ENCODE results near the gene ARRB1. TPM values are rescaled to one million over a fixed set of nuclear protein-coding genes. Genes with fewer than 3 reads are reported as not detected.

The ARRB1 gene
- total and polyA plus RNA-seq, 10 of the 15 experiments (the other 5 are each of a cell fraction or from before 2014, with no cell fraction given): 0.39 to 12.9 (median 1.7) TPM

DNA sequence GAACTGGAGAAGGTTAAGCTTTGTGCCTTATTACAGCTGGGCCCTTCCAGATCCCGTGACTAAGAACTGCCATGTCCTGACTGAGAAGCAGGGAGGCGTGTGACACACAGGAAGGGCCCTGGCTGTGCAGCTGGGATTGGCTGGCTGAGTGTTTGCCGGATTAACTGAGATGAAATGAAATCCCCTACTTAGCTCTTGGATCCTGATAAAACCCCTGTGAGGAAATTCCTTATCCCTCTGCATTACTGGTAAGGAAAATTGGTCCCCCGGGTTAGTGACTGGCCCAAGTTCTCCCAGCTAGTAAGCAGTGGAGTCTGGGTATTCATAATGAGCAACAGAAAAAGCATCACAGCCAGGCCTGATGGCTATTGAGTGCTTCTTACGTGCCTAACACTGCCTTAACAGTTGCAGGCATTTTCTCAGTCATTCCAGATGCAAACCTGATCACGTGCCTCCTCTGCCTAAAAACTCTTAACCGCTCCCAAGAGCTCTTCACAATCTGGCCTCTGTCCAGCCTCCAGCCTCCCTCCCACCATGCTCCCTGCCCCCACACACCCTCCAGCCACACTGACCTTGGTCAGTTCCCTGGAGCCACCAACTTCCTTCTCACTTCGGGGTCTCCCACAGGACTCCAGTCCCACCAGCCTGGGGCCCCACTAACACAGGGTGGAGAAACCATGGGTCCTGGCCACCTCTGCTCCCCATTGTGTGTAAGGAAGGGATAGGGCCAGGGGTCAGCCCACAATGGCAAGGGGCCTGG lies 37.8 kb downstream of the ARRB1 start (continued):
- no peak for TF ChIP-seq NFXL1 (IDR thresholded peaks at IDR 0.05; ENCODE audit: borderline replicate concordance)
- no peak for TF ChIP-seq EGR1 (IDR thresholded peaks at IDR 0.05; ENCODE audit: borderline replicate concordance in 1 of 2, low read depth in 2 of 2, low read length in 2 of 2)
- TF ChIP-seq POLR2AphosphoS5 (IDR thresholded peaks at IDR 0.05; ENCODE audit: low read length): no peak
- no peak for TF ChIP-seq TCF7 (IDR thresholded peaks at IDR 0.05; ENCODE audit: borderline replicate concordance)
- TF ChIP-seq STAT1 (conservative IDR thresholded peaks at IDR 0.05): no peak
- TF ChIP-seq, protein P1, sequence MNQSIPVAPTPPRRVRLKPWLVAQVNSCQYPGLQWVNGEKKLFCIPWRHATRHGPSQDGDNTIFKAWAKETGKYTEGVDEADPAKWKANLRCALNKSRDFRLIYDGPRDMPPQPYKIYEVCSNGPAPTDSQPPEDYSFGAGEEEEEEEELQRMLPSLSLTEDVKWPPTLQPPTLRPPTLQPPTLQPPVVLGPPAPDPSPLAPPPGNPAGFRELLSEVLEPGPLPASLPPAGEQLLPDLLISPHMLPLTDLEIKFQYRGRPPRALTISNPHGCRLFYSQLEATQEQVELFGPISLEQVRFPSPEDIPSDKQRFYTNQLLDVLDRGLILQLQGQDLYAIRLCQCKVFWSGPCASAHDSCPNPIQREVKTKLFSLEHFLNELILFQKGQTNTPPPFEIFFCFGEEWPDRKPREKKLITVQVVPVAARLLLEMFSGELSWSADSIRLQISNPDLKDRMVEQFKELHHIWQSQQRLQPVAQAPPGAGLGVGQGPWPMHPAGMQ (IDR thresholded peaks at IDR 0.05; ENCODE audit: borderline replicate concordance): no peak
- TF ChIP-seq MXI1 (IDR thresholded peaks at IDR 0.05; ENCODE audit: low read depth, low read length): no peak
- TF ChIP-seq, protein P2, sequence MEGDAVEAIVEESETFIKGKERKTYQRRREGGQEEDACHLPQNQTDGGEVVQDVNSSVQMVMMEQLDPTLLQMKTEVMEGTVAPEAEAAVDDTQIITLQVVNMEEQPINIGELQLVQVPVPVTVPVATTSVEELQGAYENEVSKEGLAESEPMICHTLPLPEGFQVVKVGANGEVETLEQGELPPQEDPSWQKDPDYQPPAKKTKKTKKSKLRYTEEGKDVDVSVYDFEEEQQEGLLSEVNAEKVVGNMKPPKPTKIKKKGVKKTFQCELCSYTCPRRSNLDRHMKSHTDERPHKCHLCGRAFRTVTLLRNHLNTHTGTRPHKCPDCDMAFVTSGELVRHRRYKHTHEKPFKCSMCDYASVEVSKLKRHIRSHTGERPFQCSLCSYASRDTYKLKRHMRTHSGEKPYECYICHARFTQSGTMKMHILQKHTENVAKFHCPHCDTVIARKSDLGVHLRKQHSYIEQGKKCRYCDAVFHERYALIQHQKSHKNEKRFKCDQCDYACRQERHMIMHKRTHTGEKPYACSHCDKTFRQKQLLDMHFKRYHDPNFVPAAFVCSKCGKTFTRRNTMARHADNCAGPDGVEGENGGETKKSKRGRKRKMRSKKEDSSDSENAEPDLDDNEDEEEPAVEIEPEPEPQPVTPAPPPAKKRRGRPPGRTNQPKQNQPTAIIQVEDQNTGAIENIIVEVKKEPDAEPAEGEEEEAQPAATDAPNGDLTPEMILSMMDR (IDR thresholded peaks at IDR 0.05 in 2 of 3, conservative IDR thresholded peaks at IDR 0.05 in 1 of 3; ENCODE audit: control insufficient read depth in 2 of 3, extremely low read depth in 1 of 3, insufficient read depth in 1 of 3, low read depth in 3 of 3, low read length in 3 of 3): no peak
- TF ChIP-seq ZNF217 (IDR thresholded peaks at IDR 0.05): no peak
- no peak for TF ChIP-seq SMAD1 (IDR thresholded peaks at IDR 0.05; ENCODE audit: low read depth, partially characterized antibody)
- TF ChIP-seq, protein P3, sequence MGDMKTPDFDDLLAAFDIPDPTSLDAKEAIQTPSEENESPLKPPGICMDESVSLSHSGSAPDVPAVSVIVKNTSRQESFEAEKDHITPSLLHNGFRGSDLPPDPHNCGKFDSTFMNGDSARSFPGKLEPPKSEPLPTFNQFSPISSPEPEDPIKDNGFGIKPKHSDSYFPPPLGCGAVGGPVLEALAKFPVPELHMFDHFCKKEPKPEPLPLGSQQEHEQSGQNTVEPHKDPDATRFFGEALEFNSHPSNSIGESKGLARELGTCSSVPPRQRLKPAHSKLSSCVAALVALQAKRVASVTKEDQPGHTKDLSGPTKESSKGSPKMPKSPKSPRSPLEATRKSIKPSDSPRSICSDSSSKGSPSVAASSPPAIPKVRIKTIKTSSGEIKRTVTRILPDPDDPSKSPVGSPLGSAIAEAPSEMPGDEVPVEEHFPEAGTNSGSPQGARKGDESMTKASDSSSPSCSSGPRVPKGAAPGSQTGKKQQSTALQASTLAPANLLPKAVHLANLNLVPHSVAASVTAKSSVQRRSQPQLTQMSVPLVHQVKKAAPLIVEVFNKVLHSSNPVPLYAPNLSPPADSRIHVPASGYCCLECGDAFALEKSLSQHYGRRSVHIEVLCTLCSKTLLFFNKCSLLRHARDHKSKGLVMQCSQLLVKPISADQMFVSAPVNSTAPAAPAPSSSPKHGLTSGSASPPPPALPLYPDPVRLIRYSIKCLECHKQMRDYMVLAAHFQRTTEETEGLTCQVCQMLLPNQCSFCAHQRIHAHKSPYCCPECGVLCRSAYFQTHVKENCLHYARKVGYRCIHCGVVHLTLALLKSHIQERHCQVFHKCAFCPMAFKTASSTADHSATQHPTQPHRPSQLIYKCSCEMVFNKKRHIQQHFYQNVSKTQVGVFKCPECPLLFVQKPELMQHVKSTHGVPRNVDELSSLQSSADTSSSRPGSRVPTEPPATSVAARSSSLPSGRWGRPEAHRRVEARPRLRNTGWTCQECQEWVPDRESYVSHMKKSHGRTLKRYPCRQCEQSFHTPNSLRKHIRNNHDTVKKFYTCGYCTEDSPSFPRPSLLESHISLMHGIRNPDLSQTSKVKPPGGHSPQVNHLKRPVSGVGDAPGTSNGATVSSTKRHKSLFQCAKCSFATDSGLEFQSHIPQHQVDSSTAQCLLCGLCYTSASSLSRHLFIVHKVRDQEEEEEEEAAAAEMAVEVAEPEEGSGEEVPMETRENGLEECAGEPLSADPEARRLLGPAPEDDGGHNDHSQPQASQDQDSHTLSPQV (IDR thresholded peaks at IDR 0.05): no peak

Measured in GM12878 (cell line).